Measurements from ENCODE around the gene FEN1. TPM values are rescaled to one million over a fixed set of nuclear protein-coding genes. Genes with fewer than 3 reads are reported as not detected.
A peak's percentile ranks its signal among the peaks of the same experiment; 100 is the strongest.

FEN1 gene
- polyA plus RNA-seq, 12 donors, result 13.2 to 24.6 (median 15.8) TPM; not detected in 1

DNA sequence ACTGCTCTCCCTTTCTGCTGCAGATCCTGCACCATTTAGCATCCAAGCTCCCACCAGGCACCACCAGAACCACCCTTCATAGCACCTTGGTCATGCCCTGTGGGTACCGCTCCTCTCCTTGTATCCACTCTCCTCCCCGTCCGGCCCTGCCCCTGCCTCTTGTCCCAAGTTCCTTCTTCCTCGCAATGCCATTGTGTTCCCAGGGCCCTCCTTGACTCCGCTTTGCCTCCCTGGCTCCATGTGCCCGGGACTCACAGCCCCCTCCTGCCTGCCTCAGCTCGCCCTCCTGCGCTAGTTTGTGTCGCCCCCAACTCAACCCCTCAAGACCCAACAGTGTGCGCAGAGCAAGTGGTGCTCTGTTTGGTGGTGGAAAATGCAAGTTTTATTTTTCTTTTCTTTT lies 46.2 kb downstream of the FEN1 start:
- DNase-seq, result no peak

DNA sequence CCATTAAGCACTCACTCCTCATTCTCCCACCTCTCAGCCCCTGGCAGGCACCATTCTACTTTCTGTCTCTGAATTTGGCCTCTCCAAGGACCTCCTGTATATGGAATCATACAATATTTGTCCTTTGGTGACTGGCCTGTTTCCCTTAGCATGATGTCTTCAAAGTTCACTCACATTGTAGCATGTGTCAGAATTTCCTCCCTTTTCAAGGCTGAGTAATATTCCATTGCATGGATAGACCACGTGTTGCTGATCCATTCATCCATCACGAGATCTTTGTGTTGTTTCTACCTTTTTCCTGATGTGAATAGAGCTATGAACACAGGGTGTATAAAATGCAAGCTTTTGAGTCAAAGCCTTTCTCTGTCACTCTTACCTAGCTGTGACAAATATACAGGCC lies 47.0 kb downstream of the FEN1 start:
- no peak for DNase-seq

DNA sequence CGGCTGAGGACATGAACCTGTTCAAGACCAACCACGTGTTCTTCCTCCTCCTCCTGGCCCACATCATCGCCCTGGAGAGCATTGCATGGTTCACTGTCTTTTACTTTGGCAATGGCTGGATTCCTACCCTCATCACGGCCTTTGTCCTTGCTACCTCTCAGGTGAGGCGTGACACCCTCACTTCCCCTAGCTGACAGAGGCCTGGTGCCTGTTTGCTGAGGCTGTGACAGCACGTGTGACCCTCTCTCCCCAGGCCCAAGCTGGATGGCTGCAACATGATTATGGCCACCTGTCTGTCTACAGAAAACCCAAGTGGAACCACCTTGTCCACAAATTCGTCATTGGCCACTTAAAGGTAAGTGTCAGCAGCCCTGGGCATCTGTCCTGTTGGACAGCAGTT lies 47.7 kb downstream of the FEN1 start:
- DNase-seq, result no peak

DNA sequence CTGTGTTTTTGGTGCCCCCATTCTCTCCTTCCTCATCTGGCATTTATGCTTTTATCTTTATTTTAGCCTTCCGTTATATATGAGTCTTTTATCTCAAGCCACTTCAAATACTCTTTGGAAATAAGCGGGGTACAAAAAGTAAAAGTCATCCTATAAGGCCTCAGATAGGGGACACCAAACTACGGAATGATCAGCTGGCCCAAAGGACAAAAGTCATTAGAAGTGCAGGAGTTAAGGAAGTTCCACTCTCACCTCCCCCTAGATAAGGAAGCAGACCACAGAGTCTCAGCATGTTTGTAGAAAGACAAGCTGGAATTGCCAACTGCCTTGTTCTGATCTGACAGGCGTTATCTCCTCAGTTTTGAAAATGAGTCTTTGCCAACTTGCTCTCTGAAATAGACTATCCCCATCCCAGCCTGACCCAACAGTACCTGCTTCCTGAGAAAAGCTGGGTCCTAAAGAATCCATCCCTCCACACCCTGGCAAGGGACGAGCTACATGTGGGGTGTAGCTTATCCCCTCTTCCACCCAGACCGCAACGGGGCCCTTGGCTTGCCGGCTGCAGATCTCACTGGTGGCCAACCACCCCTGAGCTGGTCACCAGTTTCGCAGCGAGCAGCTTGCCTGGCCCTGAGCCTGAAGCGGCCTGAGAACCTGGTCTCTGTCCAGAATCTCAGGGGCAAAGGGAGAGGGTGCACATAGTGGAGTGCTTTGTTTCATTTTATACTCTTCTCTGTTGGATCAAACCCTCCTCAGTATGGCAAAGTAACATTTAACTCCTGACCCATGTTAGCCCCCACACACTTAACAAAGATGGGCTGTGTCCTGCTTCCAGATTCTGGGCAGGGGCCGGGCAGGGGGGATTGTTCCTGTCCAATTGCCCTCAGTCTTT lies 49.2 kb downstream of the FEN1 start:
- DNase-seq, result no peak

DNA sequence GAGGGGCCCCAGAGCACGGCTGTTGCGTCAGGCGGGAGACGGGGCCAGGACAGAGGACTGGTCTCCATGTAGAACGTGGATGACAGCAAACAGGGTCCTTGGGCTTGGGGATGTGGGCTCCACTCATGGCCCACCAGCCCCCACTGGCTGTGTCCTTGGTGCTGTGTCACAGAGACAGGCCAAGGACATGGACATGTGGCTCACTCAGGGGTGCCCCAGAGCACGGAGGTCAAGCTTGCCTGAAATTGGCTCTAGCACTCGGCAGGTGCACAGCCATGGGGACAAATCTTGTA lies 49.8 kb downstream of the FEN1 start:
- no peak for DNase-seq

DNA sequence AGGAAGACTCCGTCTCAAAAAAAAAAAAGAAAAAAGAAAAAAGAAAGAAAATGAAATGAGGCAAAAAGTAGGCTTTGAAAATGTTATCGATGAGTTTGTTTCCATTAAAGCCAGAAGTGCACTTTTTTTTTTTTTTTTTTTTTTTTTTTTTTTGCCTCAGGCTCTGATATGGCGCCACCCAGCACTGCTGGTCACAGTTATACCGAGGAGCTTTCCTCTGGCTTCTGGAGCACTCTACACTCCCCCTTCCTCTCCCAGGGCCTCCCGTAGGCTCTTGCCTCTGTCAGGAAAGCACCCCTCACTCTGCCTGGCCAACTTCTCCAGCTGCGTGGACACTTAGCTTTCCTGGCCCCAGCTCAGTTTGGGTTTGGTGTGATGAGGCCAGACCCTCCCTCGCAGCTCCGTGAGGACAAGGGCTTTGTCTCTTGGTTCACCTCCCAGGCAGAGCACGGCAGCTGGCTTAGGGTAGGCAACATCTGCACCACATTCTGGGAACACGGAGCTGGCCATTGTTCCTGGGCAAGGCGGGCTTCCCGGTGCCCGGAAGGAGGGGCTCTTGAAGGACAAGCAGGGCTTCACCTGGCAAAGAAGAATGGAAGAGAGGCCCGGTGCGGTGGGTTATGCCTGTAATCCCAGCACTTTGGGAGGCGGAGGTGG lies 52.3 kb downstream of the FEN1 start:
- peak; percentile 64 for DNase-seq

DNA sequence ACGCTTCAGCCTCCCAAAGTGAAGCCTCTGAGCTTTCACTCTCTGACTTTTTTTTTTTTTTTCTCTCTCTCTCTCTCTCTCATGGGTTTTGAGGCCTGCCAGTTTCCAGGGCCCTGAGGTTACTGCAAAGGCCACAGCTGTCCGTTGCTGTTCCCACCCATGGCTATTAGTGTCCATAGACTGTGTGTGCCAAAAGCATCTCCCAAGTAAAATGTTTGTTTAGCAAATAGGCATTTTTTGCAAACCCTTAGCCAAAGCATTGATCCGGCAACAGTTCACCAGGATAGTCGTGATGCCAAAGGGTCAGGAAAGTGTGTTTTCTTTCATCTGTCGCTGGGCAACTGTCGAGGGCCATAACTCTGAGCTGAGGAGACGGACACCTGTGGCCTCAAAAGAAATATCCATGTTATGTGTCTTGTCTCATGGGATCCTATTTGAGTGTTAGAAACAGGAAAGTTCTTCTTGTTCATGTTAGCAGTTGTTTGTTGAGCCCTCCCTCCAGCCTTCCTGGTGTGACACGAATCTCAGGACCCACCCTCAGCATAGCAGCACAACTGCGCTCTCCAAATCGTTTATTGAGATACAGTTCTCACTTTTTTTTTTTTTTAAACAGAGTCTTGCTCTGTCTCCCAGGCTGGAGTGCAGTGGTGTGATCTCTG lies 53.8 kb downstream of the FEN1 start:
- peak; percentile 46 for DNase-seq

Other genes with a start within 250 kb of the FEN1 start
- 10 to 100 TPM in 1 of 12 donors, 1 to 10 TPM in 10, not detected in 1; 2.0 to 12.0 (median 3.1) TPM for gene SYT7, start 211.8 kb upstream of the FEN1 start, polyA plus RNA-seq (ENCODE audit: insufficient read length in 12 of 12)
- gene DAGLA, start 112.5 kb upstream of the FEN1 start, polyA plus RNA-seq (ENCODE audit: insufficient read length in 12 of 12), result 1 to 10 TPM in 11 of 12 donors, not detected in 1; 3.8 to 6.0 (median 4.2) TPM
- 1 to 10 TPM in 4 of 12 donors, under 1 TPM in 7, not detected in 1; 0.58 to 7.2 (median 0.91) TPM for gene MYRF, start 40.3 kb upstream of the FEN1 start, polyA plus RNA-seq (ENCODE audit: insufficient read length in 12 of 12)
- gene TMEM258, start 312 bp upstream of the FEN1 start, polyA plus RNA-seq (ENCODE audit: insufficient read length in 12 of 12), result 100 to 1,000 TPM in 10 of 12 donors, 10 to 100 TPM in 1, not detected in 1; 71.8 to 175 (median 136) TPM
- gene FADS1, start 24.1 kb downstream of the FEN1 start, polyA plus RNA-seq (ENCODE audit: insufficient read length in 12 of 12), result 10 to 100 TPM in 11 of 12 donors, not detected in 1; 15.7 to 36.5 (median 23.2) TPM
- gene FADS2, start 35.4 kb downstream of the FEN1 start, polyA plus RNA-seq (ENCODE audit: insufficient read length in 12 of 12), result 100 to 1,000 TPM in 4 of 12 donors, 10 to 100 TPM in 7, not detected in 1; 64.3 to 172 (median 87.3) TPM
- 10 to 100 TPM in 11 of 12 donors, not detected in 1; 26.5 to 44.4 (median 37.7) TPM for gene FADS3, start 98.6 kb downstream of the FEN1 start, polyA plus RNA-seq (ENCODE audit: insufficient read length in 12 of 12)
- 10 to 100 TPM in 11 of 12 donors, not detected in 1; 18.2 to 32.1 (median 23.6) TPM for gene RAB3IL1, start 124.7 kb downstream of the FEN1 start, polyA plus RNA-seq (ENCODE audit: insufficient read length in 12 of 12)
- gene BEST1, start 157.4 kb downstream of the FEN1 start, polyA plus RNA-seq (ENCODE audit: insufficient read length in 12 of 12), result 1 to 10 TPM in 11 of 12 donors, not detected in 1; 2.4 to 8.2 (median 3.5) TPM
- gene FTH1, start 174.7 kb downstream of the FEN1 start, polyA plus RNA-seq (ENCODE audit: insufficient read length in 12 of 12), result 1,000 to 10,000 TPM in 11 of 12 donors, not detected in 1; 1,211 to 2,107 (median 1,338) TPM